GM12892 (cell line): Measurements from ENCODE around the gene MIER1.

Experiments used
- POLR2A ChIP-seq: IDR thresholded peaks from 2 replicates; pipeline ENCODE4 v1.6.1; 2011; ENCODE audit warnings: low read depth, low read length, control low read depth
- POLR2AphosphoS5 ChIP-seq: IDR thresholded peaks from 2 replicates; pipeline ENCODE4 v1.6.1; 2011; ENCODE audit warnings: low read depth, low read length, control low read depth

DNA sequence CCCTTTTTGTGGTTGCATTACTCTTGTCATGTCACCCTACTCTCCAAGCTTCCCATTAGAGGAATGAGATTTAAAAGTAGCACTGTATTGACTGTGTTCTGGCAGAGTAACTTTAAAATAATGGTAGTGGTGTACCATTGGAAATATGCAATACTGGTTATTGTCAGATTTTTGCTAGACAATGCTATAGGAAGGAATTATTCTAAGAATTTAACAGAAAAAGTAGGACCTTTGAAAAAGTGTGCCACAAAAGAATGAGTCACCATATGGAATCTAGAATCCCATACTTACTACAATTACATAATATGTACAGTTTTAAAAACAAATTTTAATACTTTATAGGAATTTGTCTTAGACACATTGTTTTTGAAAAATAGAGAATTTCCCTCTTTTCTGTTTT is 13.8 kb downstream of the MIER1 start:
- TF ChIP-seq POLR2AphosphoS5 = no peak
- TF ChIP-seq POLR2A = no peak
